Caco-2 (cell line): ENCODE measurements around the gene CCDC159. TPM values are rescaled to one million over a fixed set of nuclear protein-coding genes. Genes with fewer than 3 reads are reported as not detected.

ENCODE experiments used
- BruUV-seq: library from RNA; stranded (reverse); fragments of 400-500 nt; replicated peaks from 2 replicates; lab custom pipeline; 2021; lab: Mats Ljungman, UMichigan
- CTCF ChIA-PET: fragments of 300-600 bp; sonication (Branson Sonifier 250); formaldehyde crosslinking; loops from one replicate; lab custom pipeline; 2022; ENCODE audit warnings: antibody characterized with exemption; lab: Charles Lee
- POLR2A ChIA-PET: fragments of 300-600 bp; sonication (Branson Sonifier 250); formaldehyde crosslinking; loops from one replicate; lab custom pipeline; 2022; ENCODE audit warnings: antibody characterized with exemption; lab: Charles Lee
- DNase-seq, 2 experiments: peaks; one replicate each; pipeline versions ENCODE4 v3.0.0 to v3.0.0-alpha.2; 2020 to 2022
- H3K27me3 ChIP-seq: replicated peaks from 2 replicates; pipeline ENCODE4 v1.6.0; 2011; ENCODE audit warnings: low read length; ENCODE audit not compliant: control insufficient read depth, insufficient read depth
- H3K36me3 ChIP-seq: 2 replicates; pipeline ENCODE4 v1.5.1; 2011; ENCODE audit warnings: low read length; ENCODE audit not compliant: control insufficient read depth, insufficient read depth
- H3K4me1 ChIP-seq: fragments of 250-450 bp; sonication (Bioruptor Pico); 2 replicates; pipeline ENCODE4 v1.5.1; 2020; ENCODE audit warnings: mild to moderate bottlenecking
- H3K4me3 ChIP-seq: 2 replicates; pipeline ENCODE4 v1.5.1; 2011; ENCODE audit warnings: low read depth, mild to moderate bottlenecking, control low read depth, low read length
- H3K9me3 ChIP-seq: fragments of 250-450 bp; sonication (Bioruptor Pico); 2 replicates; pipeline ENCODE4 v1.5.1; 2020; ENCODE audit warnings: mild to moderate bottlenecking, moderate library complexity
- H3K27ac Mint-ChIP-seq: one replicate; pipeline ENCODE4 v1.8.0; 2022; ENCODE audit warnings: mixed read lengths; ENCODE audit not compliant: unreplicated experiment
- H3K27me3 Mint-ChIP-seq: one replicate; pipeline ENCODE4 v1.8.0; 2022; ENCODE audit warnings: mixed read lengths; ENCODE audit not compliant: insufficient read depth, unreplicated experiment
- H3K36me3 Mint-ChIP-seq: one replicate; pipeline ENCODE4 v1.8.0; 2022; ENCODE audit warnings: mild to moderate bottlenecking, mixed read lengths; ENCODE audit not compliant: insufficient read depth, unreplicated experiment
- H3K4me1 Mint-ChIP-seq: one replicate; pipeline ENCODE4 v1.8.0; 2022; ENCODE audit warnings: low read depth, mixed read lengths; ENCODE audit not compliant: unreplicated experiment
- H3K4me3 Mint-ChIP-seq: one replicate; pipeline ENCODE4 v1.8.0; 2022; ENCODE audit warnings: mild to moderate bottlenecking, moderate library complexity, mixed read lengths; ENCODE audit not compliant: unreplicated experiment
- H3K9me3 Mint-ChIP-seq: one replicate; pipeline ENCODE4 v1.8.0; 2022; ENCODE audit warnings: mixed read lengths; ENCODE audit not compliant: unreplicated experiment
- CTCF ChIP-seq, 2 experiments: fragments of 200-600 bp in 1 of 2; IDR thresholded peaks; 1 replicate in 1 of 2; 2 replicates in 1 of 2; pipeline versions ENCODE4 v1.5.1 to v1.8.0; 2011 to 2022; ENCODE audit warnings: antibody characterized with exemption in 1 of 2, control low read depth in 1 of 2, inconsistent platforms in 1 of 2, low read depth in 1 of 2, low read length in 1 of 2, mild to moderate bottlenecking in 1 of 2, moderate library complexity in 1 of 2; ENCODE audit not compliant: insufficient read depth in 1 of 2, severe bottlenecking in 1 of 2, unreplicated experiment in 1 of 2
- intact Hi-C: fragments of 100-400 bp; cut with micrococcal nuclease; formaldehyde crosslinking; loops from one replicate; pipeline ENCODE4 v1.10.0; 2022; ENCODE audit not compliant: unreplicated experiment
- total RNA-seq: library from RNA; stranded (reverse); gene quantifications from 2 replicates; pipeline ENCODE4 v1.2.3, GENCODE V29; 2022

The CCDC159 gene
- total RNA-seq, 1 experiment from 2014 or later = 13.9 TPM

GRCh38 chr19:11401808-11402543 lies 55.7 kb downstream of the CCDC159 start:
- ChIA-PET CTCF (no interaction called here), POLR2A (interaction anchor here (0.6 to 0.9 kb wide), 2 partner anchors 18 to 89 kb away, joined by 3 to 9 read pairs; no protein-coding TSS in a partner anchor)
- Histone ChIP-seq H3K4me3 (no peak overlapping the region), H3K27me3 (no peaks in the 10 kb centered on the region), H3K4me1 (no peaks in the 10 kb centered on the region), H3K36me3 (no peaks in the 10 kb centered on the region; the same call in none of the 2 replicates), H3K9me3 (no peaks in the 10 kb centered on the region)
- Mint-ChIP-seq H3K27ac (no peak overlapping the region), H3K4me3 (no peak overlapping the region), H3K36me3 (peaks cover 15% of the 10 kb centered on the region), H3K9me3 (no peaks in the 10 kb centered on the region), H3K4me1 (no peaks in the 10 kb centered on the region), H3K27me3 (no peaks in the 10 kb centered on the region)
- BruUV-seq = no TSS peak
- TF ChIP-seq CTCF (IDR thresholded peaks at IDR 0.05; ENCODE audit: insufficient read depth in 1 of 2, low read depth in 1 of 2, low read length in 1 of 2, severe bottlenecking in 1 of 2, unreplicated experiment in 1 of 2) = no peak
- intact Hi-C loops = no loop called here
- no peak for DNase-seq

Other genes with a start within 250 kb of the CCDC159 start
- 35.7 and 44.8 TPM in 2 replicates for gene SPC24, start 190.7 kb upstream of the CCDC159 start, total RNA-seq
- gene KANK2, start 149.0 kb upstream of the CCDC159 start, total RNA-seq = 17.6 and 21.2 TPM in 2 replicates
- not detected in 2 replicates for gene ANGPTL8, start 106.9 kb upstream of the CCDC159 start, total RNA-seq
- gene DOCK6, start 84.0 kb upstream of the CCDC159 start, total RNA-seq = 84.1 and 94.3 TPM in 2 replicates
- gene TSPAN16, start 50.4 kb upstream of the CCDC159 start, total RNA-seq = not detected in 2 replicates
- 28.0 and 35.2 TPM in 2 replicates for gene RAB3D, start 6.9 kb upstream of the CCDC159 start, total RNA-seq
- 68.3 and 76.1 TPM in 2 replicates for gene TMEM205, start 251 bp upstream of the CCDC159 start, total RNA-seq
- gene PLPPR2, start 8.9 kb downstream of the CCDC159 start, total RNA-seq = 5.6 and 7.4 TPM in 2 replicates
- gene SWSAP1, start 28.1 kb downstream of the CCDC159 start, total RNA-seq = 3.7 and 3.9 TPM in 2 replicates
- gene EPOR, start 37.8 kb downstream of the CCDC159 start, total RNA-seq = 6.1 and 7.9 TPM in 2 replicates
- 53.1 and 58.8 TPM in 2 replicates for gene RGL3, start 72.8 kb downstream of the CCDC159 start, total RNA-seq
- gene ODAD3, start 88.6 kb downstream of the CCDC159 start, total RNA-seq = not detected in 2 replicates
- 412 and 456 TPM in 2 replicates for gene PRKCSH, start 89.1 kb downstream of the CCDC159 start, total RNA-seq
- gene ELAVL3, start 134.5 kb downstream of the CCDC159 start, total RNA-seq = not detected in 2 replicates
- gene ZNF653, start 159.3 kb downstream of the CCDC159 start, total RNA-seq = 6.1 and 8.9 TPM in 2 replicates
- 39.8 and 44.8 TPM in 2 replicates for gene ECSIT, start 182.6 kb downstream of the CCDC159 start, total RNA-seq
- gene CNN1, start 192.3 kb downstream of the CCDC159 start, total RNA-seq = 0.54 and 0.84 TPM in 2 replicates
- 48.5 and 49.4 TPM in 2 replicates for gene ELOF1, start 212.7 kb downstream of the CCDC159 start, total RNA-seq
- 0.48 TPM in 1 of 2 replicates, not detected in the other for gene ACP5, start 231.1 kb downstream of the CCDC159 start, total RNA-seq